Measurements from ENCODE around the gene LRP2. TPM values are rescaled to one million over a fixed set of nuclear protein-coding genes. Genes with fewer than 3 reads are reported as not detected.

LRP2 gene
- total RNA-seq, 4 donors from 2014 or later, result under 0.01 to 0.35 (median 0.06) TPM; not detected in 1

DNA sequence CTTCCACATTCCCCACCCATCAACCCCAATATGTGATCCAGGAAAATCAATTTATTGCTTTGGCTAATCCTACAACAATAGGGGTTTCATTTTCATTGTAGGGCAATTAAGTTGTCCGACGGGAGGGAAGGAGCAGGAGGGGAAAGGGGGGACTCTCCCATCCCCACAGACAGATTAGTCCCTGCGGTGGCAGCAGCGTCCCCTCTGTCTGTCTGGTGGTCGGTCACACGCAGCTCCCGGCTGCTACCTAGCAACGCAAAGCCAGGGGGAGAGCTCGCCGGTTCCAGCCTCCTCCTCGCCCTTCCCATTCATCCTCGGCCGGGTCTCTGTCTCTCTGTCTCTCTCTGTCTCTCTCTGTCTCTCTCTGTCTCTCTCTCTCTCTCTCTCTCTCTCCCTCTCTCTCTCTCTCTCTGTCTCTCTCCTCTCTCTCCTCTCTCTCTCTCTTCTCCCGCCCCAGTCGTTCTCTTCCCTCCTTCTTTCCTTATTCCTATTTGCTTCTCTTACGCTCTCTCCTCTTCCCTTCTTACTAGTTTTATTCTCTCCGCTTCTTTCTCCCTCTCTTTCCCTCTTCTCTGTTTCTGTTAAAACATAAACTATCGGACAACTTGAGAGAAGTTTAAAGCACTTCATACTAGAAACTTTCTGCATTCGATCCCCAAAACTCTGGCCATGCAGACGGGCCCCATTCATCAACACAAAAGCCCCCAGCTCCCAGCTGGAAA is 1.2 kb downstream of the LRP2 start:
- Histone ChIP-seq H3K27me3 (peaks cover 0 to 14% of the 10 kb centered on the region in 2 donors), H3K9me3 (no peaks in the 10 kb centered on the region), H3K4me3 (peak overlapping the region; percentile 26 to 42), H3K27ac (no peak overlapping the region), H3K36me3 (no peaks in the 10 kb centered on the region), H3K4me1 (peaks cover 0 to 27% of the 10 kb centered on the region in 2 donors)
- no peak for TF ChIP-seq POLR2A (IDR thresholded peaks at IDR 0.05)
- TF ChIP-seq, protein P1, sequence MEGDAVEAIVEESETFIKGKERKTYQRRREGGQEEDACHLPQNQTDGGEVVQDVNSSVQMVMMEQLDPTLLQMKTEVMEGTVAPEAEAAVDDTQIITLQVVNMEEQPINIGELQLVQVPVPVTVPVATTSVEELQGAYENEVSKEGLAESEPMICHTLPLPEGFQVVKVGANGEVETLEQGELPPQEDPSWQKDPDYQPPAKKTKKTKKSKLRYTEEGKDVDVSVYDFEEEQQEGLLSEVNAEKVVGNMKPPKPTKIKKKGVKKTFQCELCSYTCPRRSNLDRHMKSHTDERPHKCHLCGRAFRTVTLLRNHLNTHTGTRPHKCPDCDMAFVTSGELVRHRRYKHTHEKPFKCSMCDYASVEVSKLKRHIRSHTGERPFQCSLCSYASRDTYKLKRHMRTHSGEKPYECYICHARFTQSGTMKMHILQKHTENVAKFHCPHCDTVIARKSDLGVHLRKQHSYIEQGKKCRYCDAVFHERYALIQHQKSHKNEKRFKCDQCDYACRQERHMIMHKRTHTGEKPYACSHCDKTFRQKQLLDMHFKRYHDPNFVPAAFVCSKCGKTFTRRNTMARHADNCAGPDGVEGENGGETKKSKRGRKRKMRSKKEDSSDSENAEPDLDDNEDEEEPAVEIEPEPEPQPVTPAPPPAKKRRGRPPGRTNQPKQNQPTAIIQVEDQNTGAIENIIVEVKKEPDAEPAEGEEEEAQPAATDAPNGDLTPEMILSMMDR (IDR thresholded peaks at IDR 0.05), result no peak
- intact Hi-C loops (cut with DNase I; ENCODE audit: low total_unique reads), result no loop called here
- no peak for DNase-seq

- no peak overlapping the region for H3K27ac ChIP-seq
- intact Hi-C loops (cut with DNase I; ENCODE audit: low total_unique reads), result no loop called here
- DNase-seq, result no peak
- H3K4me1 ChIP-seq, result peaks cover 0 to 14% of the 10 kb centered on the region in 2 donors
- TF ChIP-seq, protein P1 (IDR thresholded peaks at IDR 0.05), result no peak
- TF ChIP-seq POLR2A (IDR thresholded peaks at IDR 0.05), result no peak
- peaks cover 0 to 8% of the 10 kb centered on the region in 2 donors for H3K27me3 ChIP-seq
- no peaks in the 10 kb centered on the region for H3K36me3 ChIP-seq
- H3K9me3 ChIP-seq, result no peaks in the 10 kb centered on the region
- H3K4me3 ChIP-seq, result no peak overlapping the region
These were observed 4.3 kb downstream of the LRP2 start for GRCh38 chr2:169358016-169358415.

DNA sequence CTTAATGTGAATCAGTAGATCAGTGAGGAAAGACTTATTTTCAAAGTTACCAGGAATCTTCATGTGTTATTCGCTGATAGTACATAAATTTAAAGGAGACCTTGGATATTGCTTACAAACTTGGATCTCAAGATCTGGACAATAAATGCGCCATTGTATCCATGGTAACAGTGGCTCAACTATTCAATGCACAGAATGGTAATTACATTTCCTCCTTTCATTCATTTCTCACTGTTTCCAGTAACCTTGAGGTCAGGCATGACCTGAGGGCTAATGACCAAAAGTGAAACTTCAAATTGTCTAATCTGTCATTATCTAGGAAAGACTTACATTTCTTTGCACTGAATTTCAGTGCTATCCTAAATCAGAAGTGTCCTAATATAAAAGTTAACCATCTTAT is 8.1 kb downstream of the LRP2 start:
- H3K9me3 ChIP-seq, result no peaks in the 10 kb centered on the region
- H3K4me1 ChIP-seq, result no peaks in the 10 kb centered on the region
- intact Hi-C loops (cut with DNase I; ENCODE audit: low total_unique reads), result no loop called here
- TF ChIP-seq POLR2A (IDR thresholded peaks at IDR 0.05), result no peak
- TF ChIP-seq, protein P1 (IDR thresholded peaks at IDR 0.05), result no peak
- no peak for DNase-seq
- no peaks in the 10 kb centered on the region for H3K27me3 ChIP-seq
- no peak overlapping the region for H3K4me3 ChIP-seq
- no peak overlapping the region for H3K27ac ChIP-seq
- H3K36me3 ChIP-seq, result no peaks in the 10 kb centered on the region

GRCh38 chr2:169351725-169352124 is 10.6 kb downstream of the LRP2 start:
- intact Hi-C loops (cut with DNase I; ENCODE audit: low total_unique reads), result no loop called here
- H3K4me3 ChIP-seq, result no peak overlapping the region
- TF ChIP-seq, protein P1 (IDR thresholded peaks at IDR 0.05), result no peak
- no peak for TF ChIP-seq POLR2A (IDR thresholded peaks at IDR 0.05)
- no peak overlapping the region for H3K27ac ChIP-seq
- no peaks in the 10 kb centered on the region for H3K4me1 ChIP-seq
- no peaks in the 10 kb centered on the region for H3K36me3 ChIP-seq
- DNase-seq, result no peak
- H3K9me3 ChIP-seq, result no peaks in the 10 kb centered on the region
- H3K27me3 ChIP-seq, result no peaks in the 10 kb centered on the region

DNA sequence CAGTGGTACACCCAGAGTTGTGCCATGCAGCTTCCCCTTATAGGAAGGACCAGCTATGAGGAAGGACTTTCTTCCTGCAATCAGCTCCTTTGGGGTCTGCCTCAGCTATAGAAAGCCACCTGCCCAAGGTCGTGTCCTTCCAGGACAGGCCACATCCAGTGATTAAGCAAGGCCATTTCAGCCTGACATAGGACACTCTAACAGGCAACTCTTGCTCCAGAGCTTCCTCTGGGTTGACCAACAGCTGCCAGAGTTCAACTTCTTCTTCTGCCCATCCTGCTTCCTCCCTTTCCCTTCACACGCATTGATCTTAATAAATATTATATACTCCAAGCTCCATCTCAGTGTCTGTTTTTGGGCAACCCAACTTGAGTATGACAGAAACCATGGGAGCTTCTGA is 12.8 kb downstream of the LRP2 start:
- H3K4me1 ChIP-seq, result no peaks in the 10 kb centered on the region
- intact Hi-C loops (cut with DNase I; ENCODE audit: low total_unique reads), result no loop called here

More for the DNA sequence above, 12.8 kb downstream of the LRP2 start:
- H3K4me3 ChIP-seq, result no peak overlapping the region
- no peaks in the 10 kb centered on the region for H3K9me3 ChIP-seq
- no peaks in the 10 kb centered on the region for H3K36me3 ChIP-seq
- H3K27ac ChIP-seq, result no peak overlapping the region
- DNase-seq, result no peak
- H3K27me3 ChIP-seq, result no peaks in the 10 kb centered on the region
- no peak for TF ChIP-seq POLR2A (IDR thresholded peaks at IDR 0.05)
- TF ChIP-seq, protein P1 (IDR thresholded peaks at IDR 0.05), result no peak

Data from uterus (tissue), 4 donors.